Measurements from ENCODE around the gene RCSD1.

GRCh38 chr1:167648252-167648849 lies 18.3 kb downstream of the RCSD1 start:
- TF ChIP-seq CTCF (IDR thresholded peaks at IDR 0.05; ENCODE audit: poor library complexity), result no peak
- TF ChIP-seq EZH2 (IDR thresholded peaks at IDR 0.05; ENCODE audit: borderline replicate concordance), result no peak
- TF ChIP-seq EZH2phosphoT487 (IDR thresholded peaks at IDR 0.05; ENCODE audit: low read depth, severe bottlenecking, unreplicated experiment), result no peak

Data from hepatocyte (in vitro differentiated cells).